SU-DHL-6 (cell line): ENCODE data around the gene FXR1.

Source experiments
- EZH2phosphoT487 ChIP-seq: fragments of 200-600 bp; sonication (generic), shearing (Covaris generic); conservative IDR thresholded peaks from 2 replicates; pipeline ENCODE4 v1.6.1; 2018; ENCODE audit warnings: mild to moderate bottlenecking, antibody characterized with exemption, low read length, moderate library complexity, mixed read lengths
- TF ChIP-seq, protein P1 (sequence below): fragments of 200-600 bp; sonication (generic); IDR thresholded peaks from one replicate; pipeline ENCODE4 v1.5.1; 2017; ENCODE audit warnings: antibody characterized with exemption, mild to moderate bottlenecking, low read length, moderate library complexity; ENCODE audit not compliant: insufficient read depth, poor library complexity, severe bottlenecking

DNA sequence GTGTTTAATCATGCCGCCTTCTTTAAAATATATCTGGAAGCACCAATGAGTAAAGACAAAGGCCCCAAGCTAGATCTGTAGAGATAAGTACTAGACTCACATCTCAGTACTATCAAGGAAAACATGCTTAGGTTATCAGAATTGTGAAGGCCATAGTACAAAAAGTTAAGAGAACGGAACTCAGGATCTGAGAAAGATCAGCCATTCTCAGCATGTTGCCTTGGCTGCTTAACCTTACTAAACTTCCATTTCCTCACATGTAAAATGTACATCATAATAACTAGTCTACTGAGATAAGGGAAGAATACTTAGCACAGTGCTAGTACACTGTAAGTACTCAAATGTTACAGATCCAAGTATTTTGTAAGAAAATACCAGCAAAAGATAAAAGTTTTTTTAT lies 69.4 kb downstream of the FXR1 start:
- TF ChIP-seq, protein P1, sequence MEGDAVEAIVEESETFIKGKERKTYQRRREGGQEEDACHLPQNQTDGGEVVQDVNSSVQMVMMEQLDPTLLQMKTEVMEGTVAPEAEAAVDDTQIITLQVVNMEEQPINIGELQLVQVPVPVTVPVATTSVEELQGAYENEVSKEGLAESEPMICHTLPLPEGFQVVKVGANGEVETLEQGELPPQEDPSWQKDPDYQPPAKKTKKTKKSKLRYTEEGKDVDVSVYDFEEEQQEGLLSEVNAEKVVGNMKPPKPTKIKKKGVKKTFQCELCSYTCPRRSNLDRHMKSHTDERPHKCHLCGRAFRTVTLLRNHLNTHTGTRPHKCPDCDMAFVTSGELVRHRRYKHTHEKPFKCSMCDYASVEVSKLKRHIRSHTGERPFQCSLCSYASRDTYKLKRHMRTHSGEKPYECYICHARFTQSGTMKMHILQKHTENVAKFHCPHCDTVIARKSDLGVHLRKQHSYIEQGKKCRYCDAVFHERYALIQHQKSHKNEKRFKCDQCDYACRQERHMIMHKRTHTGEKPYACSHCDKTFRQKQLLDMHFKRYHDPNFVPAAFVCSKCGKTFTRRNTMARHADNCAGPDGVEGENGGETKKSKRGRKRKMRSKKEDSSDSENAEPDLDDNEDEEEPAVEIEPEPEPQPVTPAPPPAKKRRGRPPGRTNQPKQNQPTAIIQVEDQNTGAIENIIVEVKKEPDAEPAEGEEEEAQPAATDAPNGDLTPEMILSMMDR = no peak
- TF ChIP-seq EZH2phosphoT487 = no peak
